Measurements from ENCODE around the gene XK. TPM values are rescaled to one million over a fixed set of nuclear protein-coding genes. Genes with fewer than 3 reads are reported as not detected.

Gene XK
- total RNA-seq, 6 experiments from 2014 or later = not detected

- Mint-ChIP-seq H3K27ac (no peak overlapping the region), H3K9me3 (no peaks in the 10 kb centered on the region), H3K27me3 (ENCODE audit: insufficient read depth) (no peaks in the 10 kb centered on the region; the same call in 1 of the 2 replicates), H3K4me1 (ENCODE audit: low read depth) (no peaks in the 10 kb centered on the region; the same call in 1 of the 2 replicates), H3K36me3 (ENCODE audit: low read depth) (no peaks in the 10 kb centered on the region), H3K4me3 (no peak overlapping the region)
- no peak for DNase-seq
- no peak for TF ChIP-seq CTCF (IDR thresholded peaks at IDR 0.05)
Measured at GRCh38 chrX:37686996-37687395, 1.4 kb downstream of the XK start.

GRCh38 chrX:37690119-37690518, 4.5 kb downstream of the XK start:
- Mint-ChIP-seq H3K27ac (no peak overlapping the region), H3K4me3 (no peak overlapping the region), H3K36me3 (ENCODE audit: low read depth) (no peaks in the 10 kb centered on the region), H3K4me1 (ENCODE audit: low read depth) (no peaks in the 10 kb centered on the region), H3K27me3 (ENCODE audit: insufficient read depth) (no peaks in the 10 kb centered on the region; the same call in 1 of the 2 replicates), H3K9me3 (no peaks in the 10 kb centered on the region)
- no peak for TF ChIP-seq CTCF (IDR thresholded peaks at IDR 0.05)
- DNase-seq = no peak

GRCh38 chrX:37692918-37693317, 7.3 kb downstream of the XK start:
- no peaks in the 10 kb centered on the region; the same call in 1 of the 2 replicates for H3K27me3 Mint-ChIP-seq (ENCODE audit: insufficient read depth)
- no peak overlapping the region for H3K4me3 Mint-ChIP-seq
- no peaks in the 10 kb centered on the region for H3K36me3 Mint-ChIP-seq (ENCODE audit: low read depth)
- H3K9me3 Mint-ChIP-seq = no peaks in the 10 kb centered on the region
- no peak for TF ChIP-seq CTCF (IDR thresholded peaks at IDR 0.05)
- H3K4me1 Mint-ChIP-seq (ENCODE audit: low read depth) = no peaks in the 10 kb centered on the region
- DNase-seq = no peak
- H3K27ac Mint-ChIP-seq = no peak overlapping the region

GRCh38 chrX:37697169-37697760, 11.7 kb downstream of the XK start:
- H3K27me3 Mint-ChIP-seq (ENCODE audit: insufficient read depth) = no peaks in the 10 kb centered on the region; the same call in 1 of the 2 replicates
- no peaks in the 10 kb centered on the region for H3K36me3 Mint-ChIP-seq (ENCODE audit: low read depth)
- DNase-seq = no peak
- H3K27ac Mint-ChIP-seq = no peak overlapping the region
- no peaks in the 10 kb centered on the region for H3K9me3 Mint-ChIP-seq
- H3K4me1 Mint-ChIP-seq (ENCODE audit: low read depth) = no peaks in the 10 kb centered on the region
- no peak for TF ChIP-seq CTCF (IDR thresholded peaks at IDR 0.05)
- H3K4me3 Mint-ChIP-seq = no peak overlapping the region

GRCh38 chrX:37701588-37701987, 16.0 kb downstream of the XK start:
- no peak for DNase-seq
- no peak overlapping the region for H3K27ac Mint-ChIP-seq
- H3K9me3 Mint-ChIP-seq = no peaks in the 10 kb centered on the region
- H3K36me3 Mint-ChIP-seq (ENCODE audit: low read depth) = no peaks in the 10 kb centered on the region
- no peaks in the 10 kb centered on the region for H3K4me1 Mint-ChIP-seq (ENCODE audit: low read depth)
- no peaks in the 10 kb centered on the region; the same call in none of the 2 replicates for H3K27me3 Mint-ChIP-seq (ENCODE audit: insufficient read depth)
- no peak overlapping the region for H3K4me3 Mint-ChIP-seq
- no peak for TF ChIP-seq CTCF (IDR thresholded peaks at IDR 0.05)

All from HFFc6 (cell line).